Large intestine (tissue), 3 donors: ENCODE results near the gene ASXL1. TPM values are rescaled to one million over a fixed set of nuclear protein-coding genes. Genes with fewer than 3 reads are reported as not detected.
"Not testable (repeated sequence)": the region's sequence is repeated elsewhere in the genome, so short reads cannot be mapped to it uniquely, and the experiment has no call there.

Experiments
- DNase-seq, 2 donors: peaks; one replicate each; pipeline versions ENCODE4 v3.0.0 to v3.0.0-alpha.2; 2013
- H3K27ac ChIP-seq: one replicate; pipeline ENCODE4 v1.5.1; 2013; ENCODE audit warnings: low read length
- H3K27me3 ChIP-seq: 2 replicates; pipeline ENCODE4 v1.6.1; 2013; ENCODE audit warnings: low read length; ENCODE audit not compliant: control insufficient read depth, insufficient read depth
- H3K36me3 ChIP-seq: 2 replicates; pipeline ENCODE4 v1.6.1; 2013; ENCODE audit warnings: low read length; ENCODE audit not compliant: control insufficient read depth, insufficient read depth
- H3K4me1 ChIP-seq: one replicate; pipeline ENCODE4 v1.6.1; 2013; ENCODE audit warnings: low read length; ENCODE audit not compliant: control insufficient read depth, insufficient read depth
- H3K4me3 ChIP-seq: one replicate; pipeline ENCODE4 v1.5.1; 2013; ENCODE audit warnings: low read length
- H3K9me3 ChIP-seq: one replicate; pipeline ENCODE4 v1.6.1; 2013; ENCODE audit warnings: mild to moderate bottlenecking, low read depth, low read length, moderate library complexity; ENCODE audit not compliant: control insufficient read depth
- WGBS: methylation state at CpG from one replicate; pipeline ENCODE4 v1.1.5; 2013; ENCODE audit warnings: low lambda C conversion rate; ENCODE audit not compliant: insufficient coverage; 5-methylcytosine and 5-hydroxymethylcytosine counted together
- polyA plus RNA-seq: library from polyadenylated mRNA; unstranded; fragments of 120-200 nt; gene quantifications from one replicate; pipeline ENCODE4 v1.2.1, GENCODE V29; 2013

ASXL1 gene
- polyA plus RNA-seq, 1 donor: 69.3 TPM

- DNase-seq, H3K27me3 ChIP-seq, H3K4me1 ChIP-seq, H3K9me3 ChIP-seq, H3K4me3 ChIP-seq, H3K27ac ChIP-seq: not testable (repeated sequence)
- WGBS: no CpG with 5 or more reads among the region's 9 CpGs
- peaks cover 30% of the 10 kb centered on the region for H3K36me3 ChIP-seq
Measured at GRCh38 chr20:32380037-32380436, 21.9 kb downstream of the ASXL1 start.

GRCh38 chr20:32380745-32381144, 22.6 kb downstream of the ASXL1 start:
- no peaks in the 10 kb centered on the region for H3K9me3 ChIP-seq
- DNase-seq: no peak
- no peaks in the 10 kb centered on the region for H3K4me1 ChIP-seq
- no peaks in the 10 kb centered on the region for H3K27me3 ChIP-seq
- no CpG with 5 or more reads among the region's 3 CpGs for WGBS
- H3K4me3 ChIP-seq: no peak overlapping the region
- H3K27ac ChIP-seq: no peak overlapping the region
- H3K36me3 ChIP-seq: peaks cover 28% of the 10 kb centered on the region

GRCh38 chr20:32382102-32382950, 24.2 kb downstream of the ASXL1 start:
- peak in 1 of 2 donors; percentile 14 for DNase-seq
- WGBS: 83% methylated on average over 1 of the region's 11 CpGs

GRCh38 chr20:32383441-32383840, 25.3 kb downstream of the ASXL1 start:
- not testable (repeated sequence) for H3K27me3 ChIP-seq, H3K4me3 ChIP-seq, H3K4me1 ChIP-seq, H3K9me3 ChIP-seq, H3K27ac ChIP-seq, DNase-seq
- no CpG with 5 or more reads among the region's 9 CpGs for WGBS
- H3K36me3 ChIP-seq: peaks cover 20% of the 10 kb centered on the region

More at GRCh38 chr20:32382102-32382950, 24.2 kb downstream of the ASXL1 start:
- H3K4me1 ChIP-seq: no peaks in the 10 kb centered on the region
- H3K4me3 ChIP-seq: no peak overlapping the region
- H3K36me3 ChIP-seq: peaks cover 24% of the 10 kb centered on the region
- H3K27me3 ChIP-seq: no peaks in the 10 kb centered on the region
- H3K27ac ChIP-seq: no peak overlapping the region
- H3K9me3 ChIP-seq: no peaks in the 10 kb centered on the region

GRCh38 chr20:32385541-32385940, 27.4 kb downstream of the ASXL1 start:
- 100% methylated on average over 1 of the region's 3 CpGs for WGBS
- Histone ChIP-seq H3K27me3 (no peaks in the 10 kb centered on the region), H3K27ac (no peak overlapping the region), H3K36me3 (peaks cover 15% of the 10 kb centered on the region), H3K4me3 (no peak overlapping the region), H3K4me1 (no peaks in the 10 kb centered on the region), H3K9me3 (no peaks in the 10 kb centered on the region)
- DNase-seq: no peak

GRCh38 chr20:32386091-32386490, 28.0 kb downstream of the ASXL1 start:
- WGBS: no CpG with 5 or more reads among the region's 1 CpG
- no peak for DNase-seq
- H3K9me3 ChIP-seq: no peaks in the 10 kb centered on the region
- no peak overlapping the region for H3K4me3 ChIP-seq
- no peak overlapping the region for H3K27ac ChIP-seq
- H3K27me3 ChIP-seq: no peaks in the 10 kb centered on the region
- no peaks in the 10 kb centered on the region for H3K4me1 ChIP-seq
- H3K36me3 ChIP-seq: peaks cover 15% of the 10 kb centered on the region

- H3K36me3 ChIP-seq: peaks cover 23% of the 10 kb centered on the region
- no peaks in the 10 kb centered on the region for H3K27me3 ChIP-seq
- H3K4me1 ChIP-seq: no peaks in the 10 kb centered on the region
- no CpG with 5 or more reads among the region's 2 CpGs for WGBS
- H3K9me3 ChIP-seq: no peaks in the 10 kb centered on the region
- H3K4me3 ChIP-seq: no peak overlapping the region
- H3K27ac ChIP-seq: no peak overlapping the region
- peak in 1 of 2 donors; percentile 12 for DNase-seq
Measured at GRCh38 chr20:32387252-32387651, 29.1 kb downstream of the ASXL1 start.

- H3K36me3 ChIP-seq: peaks cover 25% of the 10 kb centered on the region
- H3K4me1 ChIP-seq: no peaks in the 10 kb centered on the region
- no peak overlapping the region for H3K4me3 ChIP-seq
- no peaks in the 10 kb centered on the region for H3K27me3 ChIP-seq
- no peak for DNase-seq
- no CpG with 5 or more reads among the region's 2 CpGs for WGBS
- no peak overlapping the region for H3K27ac ChIP-seq
- H3K9me3 ChIP-seq: no peaks in the 10 kb centered on the region
Measured at GRCh38 chr20:32391003-32391402, 32.9 kb downstream of the ASXL1 start.

- Histone ChIP-seq H3K36me3 (peaks cover 21% of the 10 kb centered on the region), H3K4me3 (no peak overlapping the region), H3K27ac (no peak overlapping the region), H3K9me3 (no peaks in the 10 kb centered on the region), H3K4me1 (no peaks in the 10 kb centered on the region), H3K27me3 (no peaks in the 10 kb centered on the region)
- no peak for DNase-seq
- 92% methylated on average over 2 of the region's 3 CpGs for WGBS
Measured at GRCh38 chr20:32395066-32395465, 36.9 kb downstream of the ASXL1 start.

GRCh38 chr20:32396646-32397160, 38.6 kb downstream of the ASXL1 start:
- DNase-seq: no peak

More at GRCh38 chr20:32396646-32397160, 38.6 kb downstream of the ASXL1 start:
- Histone ChIP-seq H3K27ac (no peak overlapping the region), H3K9me3 (no peaks in the 10 kb centered on the region), H3K4me3 (no peak overlapping the region), H3K27me3 (no peaks in the 10 kb centered on the region), H3K36me3 (peaks cover 15% of the 10 kb centered on the region), H3K4me1 (no peaks in the 10 kb centered on the region)
- no CpG with 5 or more reads among the region's 3 CpGs for WGBS
